ENCODE measurements around the gene MEF2C.

MEF2C gene

GRCh38 chr5:88792144-88792840, 90.7 kb downstream of the MEF2C start:
- H3K4me3 Mint-ChIP-seq: no peak overlapping the region
- TF ChIP-seq, protein P1, sequence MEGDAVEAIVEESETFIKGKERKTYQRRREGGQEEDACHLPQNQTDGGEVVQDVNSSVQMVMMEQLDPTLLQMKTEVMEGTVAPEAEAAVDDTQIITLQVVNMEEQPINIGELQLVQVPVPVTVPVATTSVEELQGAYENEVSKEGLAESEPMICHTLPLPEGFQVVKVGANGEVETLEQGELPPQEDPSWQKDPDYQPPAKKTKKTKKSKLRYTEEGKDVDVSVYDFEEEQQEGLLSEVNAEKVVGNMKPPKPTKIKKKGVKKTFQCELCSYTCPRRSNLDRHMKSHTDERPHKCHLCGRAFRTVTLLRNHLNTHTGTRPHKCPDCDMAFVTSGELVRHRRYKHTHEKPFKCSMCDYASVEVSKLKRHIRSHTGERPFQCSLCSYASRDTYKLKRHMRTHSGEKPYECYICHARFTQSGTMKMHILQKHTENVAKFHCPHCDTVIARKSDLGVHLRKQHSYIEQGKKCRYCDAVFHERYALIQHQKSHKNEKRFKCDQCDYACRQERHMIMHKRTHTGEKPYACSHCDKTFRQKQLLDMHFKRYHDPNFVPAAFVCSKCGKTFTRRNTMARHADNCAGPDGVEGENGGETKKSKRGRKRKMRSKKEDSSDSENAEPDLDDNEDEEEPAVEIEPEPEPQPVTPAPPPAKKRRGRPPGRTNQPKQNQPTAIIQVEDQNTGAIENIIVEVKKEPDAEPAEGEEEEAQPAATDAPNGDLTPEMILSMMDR (IDR thresholded peaks at IDR 0.05; ENCODE audit: unreplicated experiment in 3 of 3): no peak
- peak overlapping the region in 1 of 3 experiments; percentile 43 for H3K27ac Mint-ChIP-seq
- H3K9me3 Mint-ChIP-seq: peaks cover 10% of the 10 kb centered on the region
- H3K4me1 Mint-ChIP-seq: peaks cover 7% of the 10 kb centered on the region
- peaks cover 8% of the 10 kb centered on the region for H3K36me3 Mint-ChIP-seq (ENCODE audit: low read depth)
- no peaks in the 10 kb centered on the region for H3K27me3 Mint-ChIP-seq (ENCODE audit: low read depth)

DNA sequence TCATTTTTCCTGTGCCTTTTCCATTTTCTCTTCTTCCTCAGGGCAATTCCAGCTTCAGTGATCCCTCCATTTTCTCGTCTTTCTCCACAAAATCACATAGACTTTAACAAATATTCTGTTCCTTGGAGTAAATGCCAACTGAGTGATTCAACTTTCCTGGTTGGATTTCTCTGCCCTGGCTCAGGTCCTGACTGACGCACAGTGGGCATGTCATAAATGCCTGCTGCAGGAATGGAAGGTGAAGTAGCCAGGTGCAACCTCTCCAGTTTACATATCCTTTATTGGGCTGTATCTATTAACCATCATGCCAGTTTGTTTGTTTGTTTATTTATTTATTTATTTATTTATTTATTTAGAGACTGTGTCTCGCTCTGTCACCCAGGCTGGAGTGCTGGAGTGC, 95.1 kb downstream of the MEF2C start:
- peaks cover 34% of the 10 kb centered on the region for H3K4me1 Mint-ChIP-seq
- H3K27me3 Mint-ChIP-seq (ENCODE audit: low read depth): no peaks in the 10 kb centered on the region
- H3K4me3 Mint-ChIP-seq: peak overlapping the region in 2 of 3 experiments; percentile 1 to 6
- TF ChIP-seq, protein P1 (IDR thresholded peaks at IDR 0.05; ENCODE audit: unreplicated experiment in 3 of 3): no peak
- H3K27ac Mint-ChIP-seq: peak overlapping the region in 2 of 3 experiments; percentile 9 to 11
- H3K36me3 Mint-ChIP-seq (ENCODE audit: low read depth): no peaks in the 10 kb centered on the region
- H3K9me3 Mint-ChIP-seq: peaks cover under 1% of the 10 kb centered on the region

- Mint-ChIP-seq H3K4me1 (peaks cover 34% of the 10 kb centered on the region), H3K27me3 (ENCODE audit: low read depth) (no peaks in the 10 kb centered on the region), H3K4me3 (no peak overlapping the region), H3K9me3 (no peaks in the 10 kb centered on the region), H3K27ac (peak overlapping the region; percentile 41 to 98 (median 80)), H3K36me3 (ENCODE audit: low read depth) (no peaks in the 10 kb centered on the region)
- TF ChIP-seq, protein P1 (IDR thresholded peaks at IDR 0.05; ENCODE audit: unreplicated experiment in 3 of 3): no peak
These were observed 96.2 kb downstream of the MEF2C start for GRCh38 chr5:88786789-88787188.

DNA sequence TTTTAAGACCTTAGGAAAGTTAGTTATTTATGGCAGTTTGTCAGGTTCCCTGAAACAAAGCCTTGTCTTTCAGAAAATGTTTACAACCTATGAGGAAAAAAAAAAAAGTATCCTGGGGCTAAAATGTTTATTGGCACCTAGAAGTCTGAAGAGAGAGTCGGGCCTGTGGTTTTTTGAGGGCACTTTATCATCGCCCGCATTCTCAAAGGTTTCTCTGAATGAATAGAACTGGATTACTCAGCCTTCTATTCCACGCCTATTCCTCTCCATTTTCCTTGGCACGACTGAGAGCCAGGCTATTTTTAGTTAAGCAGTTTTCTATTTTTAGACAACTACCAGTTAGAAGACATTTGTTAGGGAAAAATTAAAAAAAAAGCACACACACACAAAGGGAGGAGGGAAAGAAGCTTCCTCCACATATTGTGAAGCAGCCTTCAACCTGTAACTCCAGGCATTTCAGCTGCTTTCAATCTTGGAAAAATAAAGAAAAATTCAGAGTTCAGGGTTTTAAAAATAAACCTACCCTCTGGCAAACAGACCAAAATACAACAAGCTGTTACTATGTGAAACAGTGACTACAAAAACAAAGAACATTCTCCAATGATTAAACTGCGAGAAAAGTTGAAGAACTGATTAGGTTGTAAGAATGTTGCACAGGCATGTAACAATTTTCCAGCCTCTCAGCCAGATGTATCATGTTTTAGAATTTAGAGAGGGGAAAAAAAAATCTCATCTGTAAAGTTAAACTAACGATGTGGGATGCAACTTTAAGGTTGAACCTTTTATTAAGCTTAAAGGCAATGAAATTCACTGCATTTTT, 97.0 kb downstream of the MEF2C start:
- TF ChIP-seq, protein P1 (IDR thresholded peaks at IDR 0.05; ENCODE audit: unreplicated experiment in 3 of 3): no peak
- peak overlapping the region; percentile 25 to 63 (median 46) for H3K4me3 Mint-ChIP-seq
- H3K27ac Mint-ChIP-seq: peak overlapping the region; percentile 72 to 98 (median 80)
- no peaks in the 10 kb centered on the region for H3K36me3 Mint-ChIP-seq (ENCODE audit: low read depth)
- no peaks in the 10 kb centered on the region for H3K27me3 Mint-ChIP-seq (ENCODE audit: low read depth)
- peaks cover 34% of the 10 kb centered on the region for H3K4me1 Mint-ChIP-seq
- H3K9me3 Mint-ChIP-seq: no peaks in the 10 kb centered on the region

DNA sequence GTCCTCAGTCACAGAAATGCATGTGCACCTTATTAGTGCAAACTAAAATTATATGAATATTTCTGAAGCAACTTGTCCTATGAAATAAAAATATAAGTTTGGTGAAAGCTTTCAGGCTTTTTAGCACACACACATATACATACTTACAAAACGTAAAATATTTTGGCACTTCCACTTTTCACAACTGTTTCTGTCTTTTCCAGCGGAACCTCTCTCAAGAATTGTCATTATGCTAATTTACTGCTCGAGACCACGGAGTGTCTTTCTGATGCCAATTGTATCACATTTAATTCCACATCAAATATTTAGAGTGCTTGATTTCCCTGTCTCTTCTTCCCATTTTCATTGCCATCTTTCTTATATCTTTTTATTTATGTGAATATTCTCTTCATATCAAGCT, 100.4 kb downstream of the MEF2C start:
- Mint-ChIP-seq H3K4me3 (no peak overlapping the region), H3K36me3 (ENCODE audit: low read depth) (no peaks in the 10 kb centered on the region), H3K27me3 (ENCODE audit: low read depth) (no peaks in the 10 kb centered on the region), H3K27ac (no peak overlapping the region), H3K4me1 (peaks cover 35% of the 10 kb centered on the region), H3K9me3 (no peaks in the 10 kb centered on the region)
- TF ChIP-seq, protein P1 (IDR thresholded peaks at IDR 0.05; ENCODE audit: unreplicated experiment in 3 of 3): no peak

All from nephron (organoid).